ENCODE results near the gene KDM4B. TPM values are rescaled to one million over a fixed set of nuclear protein-coding genes. Genes with fewer than 3 reads are reported as not detected.

The KDM4B gene
- total and polyA plus RNA-seq, 9 of the 15 experiments (the other 6 are each of a cell fraction or from before 2014, with no cell fraction given) = 0.21 to 29.9 (median 7.3) TPM

DNA sequence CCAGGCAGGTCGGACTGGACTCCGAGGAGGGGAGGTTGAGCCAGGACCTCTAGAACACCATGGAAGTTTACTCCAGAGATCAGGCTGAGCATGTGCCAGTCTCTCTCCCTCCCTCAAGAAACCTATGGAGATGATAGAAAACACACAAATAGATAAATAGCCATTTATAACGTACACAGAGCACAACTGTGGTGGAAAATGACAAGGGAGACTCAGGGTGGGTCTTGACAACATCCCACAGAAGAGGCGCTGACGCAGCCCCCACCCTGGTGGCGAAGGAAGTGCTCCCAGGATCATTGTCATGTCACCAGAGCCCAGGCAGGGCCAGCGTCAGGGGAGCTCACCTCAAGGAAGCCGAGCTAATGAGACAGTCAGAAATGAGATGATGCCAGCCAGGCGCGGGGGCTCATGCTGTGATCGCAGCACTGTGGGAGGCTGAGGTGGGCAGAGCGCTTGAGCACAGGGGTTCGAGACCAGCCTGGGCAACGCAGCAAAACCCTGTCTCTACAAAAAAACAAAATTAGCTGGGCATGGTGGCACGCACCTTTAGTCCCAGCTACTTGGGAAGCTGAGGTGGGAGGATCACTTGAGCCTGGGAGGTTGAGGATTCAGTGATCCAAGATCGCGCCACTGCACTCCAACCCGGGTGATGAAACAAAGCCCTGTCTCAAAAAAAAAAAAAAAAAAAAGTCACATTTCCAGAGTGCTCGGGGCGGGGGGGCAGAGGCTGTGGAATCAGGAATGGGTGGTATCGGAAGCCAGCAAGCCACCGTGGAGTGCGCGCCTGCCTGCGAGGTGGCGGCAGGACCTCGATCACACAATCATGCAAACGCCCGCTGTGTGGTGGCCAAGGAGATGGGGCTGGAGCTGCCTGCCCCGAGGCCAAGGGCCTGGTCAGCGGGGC is 178.4 kb downstream of the KDM4B start:
- no TSS peak for BruUV-seq (replicated peaks)
- Histone ChIP-seq H2AFZ (ENCODE audit: low read depth, low read length) (no peak overlapping the region), H4K20me1 (replicated peaks; ENCODE audit: control insufficient read depth, insufficient read depth, low read length) (no peaks in the 10 kb centered on the region), H3K9me1 (ENCODE audit: control insufficient read depth, insufficient read depth, low read length) (no peaks in the 10 kb centered on the region), H3K4me2 (ENCODE audit: insufficient read depth, low read length) (no peak overlapping the region), H3K27ac (ENCODE audit: extremely low read depth, low read depth, low read length) (no peak overlapping the region), H3K79me2 (ENCODE audit: control insufficient read depth, insufficient read depth, low read length) (no peaks in the 10 kb centered on the region), H3K4me1 (replicated peaks in 1 of 2; ENCODE audit: control insufficient read depth in 2 of 2, insufficient read depth in 2 of 2, low read length in 2 of 2) (peaks cover 0 to 30% of the 10 kb centered on the region in 2 experiments; a peak in 2 of 5 replicates), H3K9me3 (replicated peaks; ENCODE audit: control insufficient read depth, insufficient read depth, low read depth, low read length) (no peaks in the 10 kb centered on the region), H3K36me3 (ENCODE audit: control insufficient read depth, insufficient read depth, low read length) (peaks cover 11% of the 10 kb centered on the region; the same call in 2 of the 3 replicates), H3K27me3 (ENCODE audit: control insufficient read depth in 2 of 2, insufficient read depth in 2 of 2, low read length in 2 of 2) (no peaks in the 10 kb centered on the region), H3K9ac (ENCODE audit: insufficient read depth in 1 of 2, low read depth in 2 of 2, low read length in 2 of 2) (0 out of 4 replicates have a peak overlapping the region, but pooled peaks of 1 of the 2 experiments have one; percentile 17), H3K4me3 (no peak overlapping the region)
- no peak for DNase-seq (ENCODE audit: extremely low read depth in 1 of 4, low spot score in 3 of 4)
- ATAC-seq = no peak
- WGBS (ENCODE audit: insufficient coverage, low coverage, missing lambda C conversion rate) = 92% methylated on average over 21 of the region's 31 CpGs
- POLR2A ChIA-PET = no interaction called here
- CTCF ChIA-PET (ENCODE audit: low intra/inter-chr PET ratio) = no interaction called here
- intact Hi-C loops (cut with micrococcal nuclease) (no loop called here), in situ Hi-C loops (cut with MboI) (no loop called here)
- no peak for FAIRE-seq
- TF ChIP-seq GTF2E2 (tag; IDR thresholded peaks at IDR 0.05) (no peak), MCM7 (IDR thresholded peaks at IDR 0.05) (no peak), HMG20A (CRISPR knock-in tag; conservative IDR thresholded peaks at IDR 0.05) (no peak), ATF4 (CRISPR knock-in tag; IDR thresholded peaks at IDR 0.05) (no peak), POLR2B (IDR thresholded peaks at IDR 0.05; ENCODE audit: low read depth, partially characterized antibody) (no peak), SOX6 (IDR thresholded peaks at IDR 0.05) (no peak), RCOR1 (IDR thresholded peaks at IDR 0.05; ENCODE audit: borderline replicate concordance in 1 of 2, low read depth in 2 of 2, low read length in 2 of 2) (no peak), ZFP36 (IDR thresholded peaks at IDR 0.05; ENCODE audit: low read depth, low read length, partially characterized antibody) (no peak), NEUROD1 (IDR thresholded peaks at IDR 0.05; ENCODE audit: borderline replicate concordance, low read depth, low read length, partially characterized antibody) (no peak), CAMTA2 (CRISPR knock-in tag; conservative IDR thresholded peaks at IDR 0.05) (no peak), CHD4 (IDR thresholded peaks at IDR 0.05; ENCODE audit: insufficient read depth, insufficient replicate concordance, low read depth, low read length, poor library complexity, severe bottlenecking) (no peak), MAFF (IDR thresholded peaks at IDR 0.05; ENCODE audit: low read length) (no peak), BCL6 (CRISPR knock-in tag; IDR thresholded peaks at IDR 0.05) (no peak), SIN3B (IDR thresholded peaks at IDR 0.05; ENCODE audit: low read depth) (no peak), ASH1L (IDR thresholded peaks at IDR 0.05; ENCODE audit: borderline replicate concordance, low read depth, partially characterized antibody) (no peak)
- TF ChIP-seq, protein P1, sequence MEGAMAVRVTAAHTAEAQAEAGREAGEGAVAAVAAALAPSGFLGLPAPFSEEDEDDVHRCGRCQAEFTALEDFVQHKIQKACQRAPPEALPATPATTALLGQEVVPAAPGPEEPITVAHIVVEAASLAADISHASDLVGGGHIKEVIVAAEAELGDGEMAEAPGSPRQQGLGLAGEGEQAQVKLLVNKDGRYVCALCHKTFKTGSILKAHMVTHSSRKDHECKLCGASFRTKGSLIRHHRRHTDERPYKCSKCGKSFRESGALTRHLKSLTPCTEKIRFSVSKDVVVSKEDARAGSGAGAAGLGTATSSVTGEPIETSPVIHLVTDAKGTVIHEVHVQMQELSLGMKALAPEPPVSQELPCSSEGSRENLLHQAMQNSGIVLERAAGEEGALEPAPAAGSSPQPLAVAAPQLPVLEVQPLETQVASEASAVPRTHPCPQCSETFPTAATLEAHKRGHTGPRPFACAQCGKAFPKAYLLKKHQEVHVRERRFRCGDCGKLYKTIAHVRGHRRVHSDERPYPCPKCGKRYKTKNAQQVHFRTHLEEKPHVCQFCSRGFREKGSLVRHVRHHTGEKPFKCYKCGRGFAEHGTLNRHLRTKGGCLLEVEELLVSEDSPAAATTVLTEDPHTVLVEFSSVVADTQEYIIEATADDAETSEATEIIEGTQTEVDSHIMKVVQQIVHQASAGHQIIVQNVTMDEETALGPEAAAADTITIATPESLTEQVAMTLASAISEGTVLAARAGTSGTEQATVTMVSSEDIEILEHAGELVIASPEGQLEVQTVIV (CRISPR knock-in tag; IDR thresholded peaks at IDR 0.05; ENCODE audit: borderline replicate concordance) = no peak
- TF ChIP-seq, protein P2, sequence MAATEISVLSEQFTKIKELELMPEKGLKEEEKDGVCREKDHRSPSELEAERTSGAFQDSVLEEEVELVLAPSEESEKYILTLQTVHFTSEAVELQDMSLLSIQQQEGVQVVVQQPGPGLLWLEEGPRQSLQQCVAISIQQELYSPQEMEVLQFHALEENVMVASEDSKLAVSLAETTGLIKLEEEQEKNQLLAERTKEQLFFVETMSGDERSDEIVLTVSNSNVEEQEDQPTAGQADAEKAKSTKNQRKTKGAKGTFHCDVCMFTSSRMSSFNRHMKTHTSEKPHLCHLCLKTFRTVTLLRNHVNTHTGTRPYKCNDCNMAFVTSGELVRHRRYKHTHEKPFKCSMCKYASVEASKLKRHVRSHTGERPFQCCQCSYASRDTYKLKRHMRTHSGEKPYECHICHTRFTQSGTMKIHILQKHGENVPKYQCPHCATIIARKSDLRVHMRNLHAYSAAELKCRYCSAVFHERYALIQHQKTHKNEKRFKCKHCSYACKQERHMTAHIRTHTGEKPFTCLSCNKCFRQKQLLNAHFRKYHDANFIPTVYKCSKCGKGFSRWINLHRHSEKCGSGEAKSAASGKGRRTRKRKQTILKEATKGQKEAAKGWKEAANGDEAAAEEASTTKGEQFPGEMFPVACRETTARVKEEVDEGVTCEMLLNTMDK (IDR thresholded peaks at IDR 0.05; ENCODE audit: borderline replicate concordance, insufficient read depth, low read depth, low read length, poor library complexity, severe bottlenecking) = no peak
